Urinary bladder (tissue), 4 donors: ENCODE measurements around the gene ZMAT3. TPM values are rescaled to one million over a fixed set of nuclear protein-coding genes. Genes with fewer than 3 reads are reported as not detected.
"Not testable (repeated sequence)": the region's sequence is repeated elsewhere in the genome, so short reads cannot be mapped to it uniquely, and the experiment has no call there.

Experiments
- DNase-seq: peaks from one replicate; pipeline ENCODE4 v3.0.0-alpha.2; 2015; ENCODE audit errors: extremely low spot score
- H3K27ac ChIP-seq: one replicate; pipeline ENCODE4 v1.5.1; 2013; ENCODE audit warnings: low read depth, mild to moderate bottlenecking, moderate library complexity
- H3K36me3 ChIP-seq: one replicate; pipeline ENCODE4 v1.6.1; 2013; ENCODE audit warnings: mild to moderate bottlenecking, moderate library complexity; ENCODE audit not compliant: insufficient read depth
- H3K4me1 ChIP-seq: one replicate; pipeline ENCODE4 v1.6.1; 2013; ENCODE audit warnings: mild to moderate bottlenecking, moderate library complexity; ENCODE audit not compliant: insufficient read depth
- H3K4me3 ChIP-seq: one replicate; pipeline ENCODE4 v1.5.1; 2013; ENCODE audit warnings: low read depth, low read length
- WGBS: extraction: QIAGEN DNeasy Blood & Tissue Kit; methylation state at CpG from one replicate; pipeline ENCODE4 v1.1.7; 2013; 5-methylcytosine and 5-hydroxymethylcytosine counted together
- polyA plus RNA-seq: library from polyadenylated mRNA; stranded (reverse); fragments of 200-250 nt; gene quantifications from one replicate; pipeline ENCODE4 v1.2.3, GENCODE V29; 2013
- total RNA-seq: library from RNA; depleted of rRNA; stranded (reverse); fragments of >200 nt; gene quantifications from one replicate; pipeline ENCODE4 v1.2.3, GENCODE V29; 2014
- donor health status: healthy with polysubstance abuse.
- donor health status: healthy.

The ZMAT3 gene
- total and polyA plus RNA-seq, 2 donors = 4.0 to 13.5 TPM

- Histone ChIP-seq H3K27ac (no peak overlapping the region), H3K4me3 (no peak overlapping the region), H3K36me3 (no peaks in the 10 kb centered on the region), H3K4me1 (no peaks in the 10 kb centered on the region)
- no peak for DNase-seq
- 89% methylated on average over 8 of the region's 8 CpGs for WGBS
Observed at GRCh38 chr3:179046497-179047353, 24.9 kb downstream of the ZMAT3 start.

DNA sequence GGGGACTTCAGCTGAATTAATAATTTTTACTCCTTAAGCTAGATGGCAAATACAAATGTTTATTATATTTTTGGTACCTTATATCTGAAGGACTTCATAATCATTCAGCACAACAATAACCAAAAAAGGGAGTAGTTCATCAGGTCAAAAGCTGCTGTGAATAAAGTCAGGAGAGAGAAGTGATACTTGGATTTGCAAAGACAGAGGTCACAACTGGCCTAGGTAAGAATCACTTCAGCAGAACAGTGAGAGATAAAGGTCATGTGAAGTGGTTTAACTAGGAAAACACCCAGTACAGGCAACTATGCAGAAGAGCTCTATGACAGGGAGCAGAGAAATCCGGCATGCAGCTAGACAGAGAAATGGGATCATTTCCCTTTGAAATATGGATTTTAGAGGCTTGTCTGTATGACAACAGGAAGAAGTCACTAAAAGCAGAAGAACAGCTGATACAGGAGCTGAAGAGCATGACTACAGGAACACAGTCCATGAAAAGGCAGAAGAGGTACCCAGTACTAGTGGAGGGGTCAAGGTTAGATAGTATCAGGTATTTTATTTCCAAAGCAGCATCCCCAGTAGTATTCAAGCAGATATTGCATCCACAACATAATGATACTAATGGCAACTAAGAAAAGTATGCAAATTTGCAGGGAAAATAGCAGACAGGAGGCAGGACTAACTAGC lies 25.7 kb downstream of the ZMAT3 start:
- Histone ChIP-seq H3K4me1 (no peaks in the 10 kb centered on the region), H3K27ac (no peak overlapping the region), H3K36me3 (no peaks in the 10 kb centered on the region), H3K4me3 (no peak overlapping the region)
- DNase-seq = no peak
- WGBS = 74% methylated on average over 1 of the region's 1 CpG

- not testable (repeated sequence) for DNase-seq, H3K36me3 ChIP-seq, H3K4me3 ChIP-seq, H3K27ac ChIP-seq, H3K4me1 ChIP-seq
- WGBS = 65% methylated on average over 4 of the region's 4 CpGs
Observed at GRCh38 chr3:179038899-179039251, 32.7 kb downstream of the ZMAT3 start.

- no peaks in the 10 kb centered on the region for H3K4me1 ChIP-seq
- H3K27ac ChIP-seq = no peak overlapping the region
- DNase-seq = no peak
- H3K4me3 ChIP-seq = no peak overlapping the region
- WGBS = 87% methylated on average over 12 of the region's 12 CpGs
- no peaks in the 10 kb centered on the region for H3K36me3 ChIP-seq
Observed at GRCh38 chr3:179038216-179038898, 33.3 kb downstream of the ZMAT3 start.

DNA sequence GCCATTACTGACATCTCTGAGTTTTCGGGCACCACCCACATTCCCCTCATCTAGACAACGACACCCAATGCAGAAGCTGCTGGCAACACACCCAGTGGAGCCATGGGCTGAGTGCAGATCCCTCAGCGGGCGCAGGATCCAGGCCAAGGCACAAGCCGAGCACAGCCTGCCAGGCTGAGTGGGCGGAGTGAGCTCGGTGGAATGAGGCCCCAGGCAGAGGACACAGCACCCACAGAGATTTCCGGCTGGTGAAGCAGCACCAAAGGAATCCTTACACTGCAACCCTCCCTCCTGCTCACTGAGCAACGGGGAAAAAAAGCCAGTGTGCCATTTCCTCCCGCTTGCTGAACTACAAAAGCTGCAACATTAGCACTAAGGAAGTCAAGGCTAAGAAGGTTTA lies 34.3 kb downstream of the ZMAT3 start:
- 63% methylated on average over 10 of the region's 10 CpGs for WGBS
- H3K4me1 ChIP-seq = no peaks in the 10 kb centered on the region
- no peak for DNase-seq
- no peak overlapping the region for H3K4me3 ChIP-seq
- no peaks in the 10 kb centered on the region for H3K36me3 ChIP-seq
- no peak overlapping the region for H3K27ac ChIP-seq

DNA sequence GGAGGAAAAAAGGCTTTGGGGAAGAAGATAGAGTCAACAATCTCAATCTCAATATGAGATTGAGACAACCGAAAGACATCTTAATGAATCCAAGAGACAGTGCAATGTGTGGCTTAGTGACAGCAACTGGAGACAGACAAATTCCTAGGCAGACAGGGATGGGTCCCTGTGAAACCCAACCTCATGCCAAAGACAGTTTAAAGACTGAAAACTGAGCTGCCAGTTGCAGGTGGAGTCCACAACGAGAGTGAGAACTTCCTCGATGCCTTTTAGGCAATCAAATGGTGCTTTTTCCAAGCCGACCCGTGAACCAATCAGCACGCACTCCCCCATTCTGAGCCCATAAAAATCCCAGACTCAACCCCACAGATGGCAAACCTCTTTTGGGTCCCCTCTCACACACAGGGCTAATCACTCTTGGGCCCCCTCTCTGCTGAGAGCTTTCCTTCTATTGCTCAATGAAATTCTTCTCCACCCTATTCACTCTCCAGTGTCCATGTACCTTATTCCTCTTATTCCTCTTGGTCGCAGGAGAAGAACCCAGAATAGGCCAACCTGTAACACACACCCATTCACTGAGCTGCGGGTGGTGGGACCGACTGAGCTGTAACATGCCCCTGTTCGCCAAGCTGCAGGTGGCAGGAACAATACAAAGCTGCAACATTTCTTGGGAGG lies 34.8 kb downstream of the ZMAT3 start:
- DNase-seq = no peak
- H3K36me3 ChIP-seq = no peaks in the 10 kb centered on the region
- H3K4me1 ChIP-seq = no peaks in the 10 kb centered on the region
- WGBS = 93% methylated on average over 10 of the region's 10 CpGs
- no peak overlapping the region for H3K27ac ChIP-seq
- H3K4me3 ChIP-seq = no peak overlapping the region

- Histone ChIP-seq H3K4me1 (no peaks in the 10 kb centered on the region), H3K27ac (no peak overlapping the region), H3K4me3 (no peak overlapping the region), H3K36me3 (no peaks in the 10 kb centered on the region)
- WGBS = 95% methylated on average over 2 of the region's 2 CpGs
- no peak for DNase-seq
Observed at GRCh38 chr3:179036226-179036625, 35.4 kb downstream of the ZMAT3 start.

- WGBS = 78% methylated on average over 3 of the region's 3 CpGs
- DNase-seq = no peak
Observed at GRCh38 chr3:179035232-179035631, 36.4 kb downstream of the ZMAT3 start.

GRCh38 chr3:179033304-179033657 lies 38.3 kb downstream of the ZMAT3 start:
- 66% methylated on average over 5 of the region's 5 CpGs for WGBS
- not testable (repeated sequence) for DNase-seq, H3K36me3 ChIP-seq, H3K4me1 ChIP-seq, H3K27ac ChIP-seq, H3K4me3 ChIP-seq

More at GRCh38 chr3:179035232-179035631, 36.4 kb downstream of the ZMAT3 start:
- Histone ChIP-seq H3K36me3 (no peaks in the 10 kb centered on the region), H3K27ac (no peak overlapping the region), H3K4me3 (no peak overlapping the region), H3K4me1 (no peaks in the 10 kb centered on the region)

DNA sequence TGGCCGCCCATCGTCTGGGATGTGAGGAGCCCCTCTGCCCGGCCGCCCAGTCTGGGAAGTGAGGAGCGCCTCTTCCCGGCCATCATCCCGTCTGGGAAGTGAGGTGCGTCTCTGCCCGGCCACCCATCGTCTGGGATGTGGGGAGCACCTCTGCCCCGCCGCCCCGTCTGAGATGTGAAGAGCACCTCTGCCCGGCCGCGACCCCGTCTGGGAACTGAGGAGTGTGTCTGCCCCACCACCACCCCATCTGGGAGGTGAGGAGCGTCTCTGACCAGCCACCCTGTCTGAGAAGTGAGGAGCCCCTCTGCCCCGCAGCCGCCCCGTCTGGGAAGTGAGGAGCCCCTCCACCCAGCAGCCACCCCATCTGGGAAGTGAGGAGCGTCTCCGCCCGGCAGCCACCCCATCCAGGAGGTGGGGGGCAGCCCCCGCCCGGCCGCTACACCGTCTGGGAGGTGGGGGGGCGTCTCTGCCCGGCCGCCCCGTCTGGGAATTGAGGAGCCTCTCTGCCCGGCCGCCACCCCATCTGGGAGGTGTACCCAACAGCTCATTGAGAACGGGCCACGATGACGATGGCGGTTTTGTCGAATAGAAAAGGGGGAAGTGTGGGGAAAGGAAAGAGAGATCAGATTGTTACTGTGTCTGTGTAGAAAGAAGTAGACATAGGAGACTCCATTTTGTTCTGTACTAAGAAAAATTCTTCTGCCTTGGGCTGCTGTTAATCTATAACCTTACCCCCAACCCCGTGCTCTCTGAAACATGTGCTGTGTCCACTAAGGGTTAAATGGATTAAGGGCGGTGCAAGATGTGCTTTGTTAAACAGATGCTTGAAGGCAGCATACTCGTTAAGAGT lies 38.9 kb downstream of the ZMAT3 start:
- not testable (repeated sequence) for H3K4me3 ChIP-seq, H3K4me1 ChIP-seq, DNase-seq, H3K27ac ChIP-seq, H3K36me3 ChIP-seq
- WGBS = 90% methylated on average over 41 of the region's 42 CpGs

- Histone ChIP-seq H3K4me1 (no peaks in the 10 kb centered on the region), H3K27ac (no peak overlapping the region), H3K36me3 (no peaks in the 10 kb centered on the region), H3K4me3 (no peak overlapping the region)
- 92% methylated on average over 3 of the region's 3 CpGs for WGBS
- DNase-seq = no peak
Observed at GRCh38 chr3:179029096-179029495, 42.5 kb downstream of the ZMAT3 start.

GRCh38 chr3:179028408-179028807 lies 43.2 kb downstream of the ZMAT3 start:
- H3K27ac ChIP-seq = no peak overlapping the region
- no peak for DNase-seq
- no peak overlapping the region for H3K4me3 ChIP-seq
- H3K4me1 ChIP-seq = no peaks in the 10 kb centered on the region
- no peaks in the 10 kb centered on the region for H3K36me3 ChIP-seq
- WGBS = 69% methylated on average over 1 of the region's 1 CpG
